H1 (cell line): ENCODE measurements around the gene NDUFA7. TPM values are rescaled to one million over a fixed set of nuclear protein-coding genes. Genes with fewer than 3 reads are reported as not detected.

Experiments used
- CTCF ChIA-PET: fragments of 300-600 bp; sonication (Branson Sonifier 250); formaldehyde crosslinking; loops from one replicate; lab custom pipeline; 2021; ENCODE audit not compliant: partially characterized antibody; lab: Charles Lee
- POLR2A ChIA-PET: fragments of 300-600 bp; sonication (Branson Sonifier 250); formaldehyde crosslinking; loops from one replicate; lab custom pipeline; 2021; ENCODE audit warnings: inconsistent platforms; ENCODE audit not compliant: partially characterized antibody; lab: Charles Lee
- DNase-seq, 2 experiments: peaks; one replicate each; pipeline versions ENCODE4 v3.0.0 to v3.0.0-alpha.2; 2010 to 2022; ENCODE audit warnings: low spot score in 2 of 2, low read depth in 1 of 2, mixed read lengths in 1 of 2
- FAIRE-seq: peaks from 2 replicates; lab custom pipeline; 2011; peaks lifted over from hg19 to GRCh38; lab: Jason Lieb, UNC
- H2AFZ ChIP-seq: 2 replicates; pipeline ENCODE4 v1.8.1; 2012; ENCODE audit warnings: low read length, inconsistent platforms
- H2AK5ac ChIP-seq: 2 replicates; pipeline ENCODE4 v1.6.1; 2013; ENCODE audit warnings: low read depth, low read length
- H2BK120ac ChIP-seq: replicated peaks from 2 replicates; pipeline ENCODE3; 2013; ENCODE audit warnings: low read depth, low read length, inconsistent platforms
- H2BK12ac ChIP-seq: 2 replicates; pipeline ENCODE4 v1.6.1; 2013; ENCODE audit warnings: low read depth, low read length
- H2BK15ac ChIP-seq: 2 replicates; pipeline ENCODE4 v1.6.1; 2013; ENCODE audit warnings: low read length
- H2BK20ac ChIP-seq: 2 replicates; pipeline ENCODE4 v1.6.1; 2013; ENCODE audit warnings: low read length
- H2BK5ac ChIP-seq: 2 replicates; pipeline ENCODE4 v1.6.1; 2013; ENCODE audit warnings: low read depth, low read length
- H3K14ac ChIP-seq: 2 replicates; pipeline ENCODE4 v1.6.1; 2013; ENCODE audit warnings: inconsistent platforms; ENCODE audit not compliant: insufficient read length
- H3K18ac ChIP-seq: 2 replicates; pipeline ENCODE4 v1.6.1; 2013; ENCODE audit warnings: low read length; ENCODE audit errors: extremely low read depth
- H3K23ac ChIP-seq: 2 replicates; pipeline ENCODE4 v1.6.1; 2013; ENCODE audit warnings: inconsistent platforms; ENCODE audit not compliant: insufficient read length
- H3K23me2 ChIP-seq: 2 replicates; pipeline ENCODE4 v1.6.1; 2013; ENCODE audit warnings: low read depth, low read length
- H3K27ac ChIP-seq: 2 replicates; pipeline ENCODE4 v1.6.1; 2011; ENCODE audit warnings: low read depth, low read length, inconsistent platforms
- H3K27me3 ChIP-seq, 4 experiments: replicated peaks in 1 of 4; 1 replicate in 1 of 4; 2 replicates in 3 of 4; pipeline versions ENCODE4 v1.6.1 to v1.8.1; 2011 to 2013; ENCODE audit warnings: low read length in 3 of 4, mild to moderate bottlenecking in 3 of 4, inconsistent platforms in 2 of 4, mixed read lengths in 2 of 4, moderate library complexity in 1 of 4; ENCODE audit not compliant: control insufficient read depth in 3 of 4, insufficient read depth in 3 of 4; ENCODE audit errors: extremely low read depth in 1 of 4
- H3K36me3 ChIP-seq, 4 experiments: 2 replicates each; pipeline versions ENCODE4 v1.6.1 to v1.8.1; 2011 to 2013; ENCODE audit warnings: mild to moderate bottlenecking in 4 of 4, low read length in 3 of 4, moderate library complexity in 2 of 4, control low read depth in 1 of 4, inconsistent platforms in 1 of 4; ENCODE audit not compliant: insufficient read depth in 4 of 4, control insufficient read depth in 2 of 4
- H3K4ac ChIP-seq: replicated peaks from 2 replicates; pipeline ENCODE3; 2013; ENCODE audit warnings: low read length, low read depth, mixed read lengths, inconsistent platforms; ENCODE audit not compliant: insufficient read length
- H3K4me1 ChIP-seq, 4 experiments: replicated peaks in 1 of 4; 1 replicate in 1 of 4; 2 replicates in 3 of 4; pipeline versions ENCODE4 v1.6.1 to v1.8.1; 2011 to 2013; ENCODE audit warnings: low read length in 3 of 4, inconsistent platforms in 2 of 4, mixed read lengths in 1 of 4; ENCODE audit not compliant: insufficient read depth in 4 of 4, control insufficient read depth in 3 of 4
- H3K4me2 ChIP-seq, 2 experiments: 2 replicates each; pipeline versions ENCODE4 v1.6.1 to v1.8.1; 2011 to 2013; ENCODE audit warnings: low read depth in 2 of 2, low read length in 2 of 2, control low read depth in 1 of 2, inconsistent platforms in 1 of 2, mild to moderate bottlenecking in 1 of 2; ENCODE audit not compliant: insufficient read depth in 1 of 2
- H3K4me3 ChIP-seq, 4 experiments: fragments of 200-600, 300-600 bp in 1 of 4; sonication (generic), shearing (Covaris generic), sonication (Bioruptor Twin) in 1 of 4; 2 replicates each; pipeline versions ENCODE4 v1.5.1 to v1.8.1; 2011 to 2016; ENCODE audit warnings: low read length in 4 of 4, low read depth in 3 of 4, control low read depth in 2 of 4, inconsistent platforms in 2 of 4, mild to moderate bottlenecking in 2 of 4, mixed read lengths in 1 of 4, moderate library complexity in 1 of 4; ENCODE audit not compliant: insufficient read depth in 2 of 4; ENCODE audit errors: extremely low read depth in 1 of 4
- H3K56ac ChIP-seq: replicated peaks from 2 replicates; pipeline ENCODE3; 2013; ENCODE audit warnings: low read depth, mild to moderate bottlenecking, mixed read lengths, low read length, inconsistent platforms; ENCODE audit not compliant: insufficient read length
- H3K79me1 ChIP-seq: 2 replicates; pipeline ENCODE4 v1.6.1; 2013; ENCODE audit warnings: low read depth, low read length, control low read depth
- H3K79me2 ChIP-seq, 2 experiments: 2 replicates each; pipeline versions ENCODE4 v1.6.1 to v1.8.1; 2012 to 2013; ENCODE audit warnings: low read length in 2 of 2, mild to moderate bottlenecking in 2 of 2, inconsistent platforms in 1 of 2; ENCODE audit not compliant: insufficient read depth in 2 of 2, control insufficient read depth in 1 of 2
- H3K9ac ChIP-seq, 4 experiments: replicated peaks in 1 of 4; 1 replicate in 1 of 4; 2 replicates in 3 of 4; pipeline versions ENCODE4 v1.6.1 to v1.8.1; 2011 to 2013; ENCODE audit warnings: low read depth in 3 of 4, low read length in 3 of 4, control low read depth in 2 of 4, mild to moderate bottlenecking in 2 of 4, moderate library complexity in 2 of 4, inconsistent platforms in 1 of 4; ENCODE audit errors: extremely low read depth in 1 of 4
- H3K9me3 ChIP-seq, 2 experiments: 2 replicates each; pipeline versions ENCODE4 v1.6.1 to v1.8.1; 2012 to 2013; ENCODE audit warnings: mild to moderate bottlenecking in 2 of 2, moderate library complexity in 2 of 2, control low read depth in 1 of 2, inconsistent platforms in 1 of 2, low read depth in 1 of 2, low read length in 1 of 2, mixed read lengths in 1 of 2; ENCODE audit not compliant: insufficient read depth in 2 of 2
- H4K20me1 ChIP-seq, 2 experiments: replicated peaks in 1 of 2; 2 replicates each; pipeline versions ENCODE3 to v1.8.1; 2011 to 2013; ENCODE audit warnings: inconsistent platforms in 2 of 2, low read length in 2 of 2, mild to moderate bottlenecking in 1 of 2; ENCODE audit not compliant: insufficient read depth in 2 of 2, control insufficient read depth in 1 of 2
- H4K5ac ChIP-seq: 2 replicates; pipeline ENCODE4 v1.6.1; 2013; ENCODE audit warnings: low read length, low read depth, mixed read lengths, inconsistent platforms; ENCODE audit not compliant: insufficient read length
- H4K8ac ChIP-seq: 2 replicates; pipeline ENCODE4 v1.8.0; 2013; ENCODE audit warnings: mild to moderate bottlenecking, moderate library complexity, low read length, inconsistent platforms; ENCODE audit not compliant: insufficient read depth; ENCODE audit errors: extremely low read depth
- H4K91ac ChIP-seq: replicated peaks from 2 replicates; pipeline ENCODE3; 2013; ENCODE audit warnings: low read length, mixed read lengths, inconsistent platforms; ENCODE audit not compliant: insufficient read length
- BCL11A ChIP-seq, 2 experiments: IDR thresholded peaks; one replicate each; pipeline ENCODE4 v1.6.1; 2011; ENCODE audit warnings: low read depth in 2 of 2, low read length in 2 of 2, mild to moderate bottlenecking in 2 of 2
- CREB1 ChIP-seq: IDR thresholded peaks from 2 replicates; pipeline ENCODE4 v1.6.1; 2012; ENCODE audit warnings: inconsistent platforms
- EGR1 ChIP-seq: IDR thresholded peaks from 2 replicates; pipeline ENCODE4 v1.6.1; 2011; ENCODE audit warnings: low read depth, low read length, borderline replicate concordance
- PHF8 ChIP-seq: fragments of 200-600 bp; sonication (generic); conservative IDR thresholded peaks from 2 replicates; pipeline ENCODE4 v1.7.1; 2012; ENCODE audit warnings: low read depth, mild to moderate bottlenecking, inconsistent platforms, low read length, moderate library complexity
- POU5F1 ChIP-seq: IDR thresholded peaks from 2 replicates; pipeline ENCODE4 v1.6.1; 2011; ENCODE audit warnings: low read depth, mild to moderate bottlenecking, low read length, moderate library complexity
- RBBP5 ChIP-seq: IDR thresholded peaks from 2 replicates; pipeline ENCODE4 v1.7.1; 2012; ENCODE audit warnings: low read depth, mild to moderate bottlenecking, inconsistent platforms, low read length, moderate library complexity, borderline replicate concordance
- RFX5 ChIP-seq: IDR thresholded peaks from 2 replicates; pipeline ENCODE4 v1.6.1; 2011; ENCODE audit warnings: low read depth, low read length, improper control_type of control experiment, borderline replicate concordance
- SAP30 ChIP-seq: fragments of 300-600 bp; sonication (generic); IDR thresholded peaks from 2 replicates; pipeline ENCODE4 v1.7.1; 2012; ENCODE audit warnings: low read length, moderate library complexity, mild to moderate bottlenecking, inconsistent platforms; ENCODE audit not compliant: insufficient read depth, insufficient replicate concordance
- SIX5 ChIP-seq: IDR thresholded peaks from 2 replicates; pipeline ENCODE4 v1.6.1; 2011; ENCODE audit warnings: mild to moderate bottlenecking, low read depth, low read length
- SRF ChIP-seq: IDR thresholded peaks from 2 replicates; pipeline ENCODE4 v1.6.1; 2011; ENCODE audit warnings: mild to moderate bottlenecking, low read depth, low read length, moderate library complexity
- TAF7 ChIP-seq: optimal IDR thresholded peaks from 2 replicates; pipeline ENCODE3; 2011; ENCODE audit warnings: low read depth, mild to moderate bottlenecking, inconsistent platforms, low read length, moderate library complexity, borderline replicate concordance
- YY1 ChIP-seq: IDR thresholded peaks from 2 replicates; pipeline ENCODE4 v1.6.1; 2011; ENCODE audit warnings: low read depth, mild to moderate bottlenecking, low read length
- ZNF274 ChIP-seq: IDR thresholded peaks from 2 replicates; pipeline ENCODE4 v1.7.0; 2012; ENCODE audit warnings: low read length, borderline replicate concordance; ENCODE audit errors: extremely low read depth
- WGBS, 2 experiments: shearing (Covaris generic) in 1 of 2; methylation state at CpG; one replicate each; pipeline versions ENCODE4 v1.1.6 to v1.1.7; 2013 to 2015; ENCODE audit warnings: low lambda C conversion rate in 2 of 2, mixed read lengths in 2 of 2, inconsistent platforms in 1 of 2, low coverage in 1 of 2, missing lambda C conversion rate in 1 of 2; ENCODE audit not compliant: insufficient replicate concordance in 2 of 2, insufficient coverage in 1 of 2, insufficient read length in 1 of 2; ENCODE audit errors: extremely low coverage in 1 of 2, missing lambda C conversion rate in 1 of 2; 5-methylcytosine and 5-hydroxymethylcytosine counted together
- polyA plus RNA-seq, 7 experiments: library from polyadenylated mRNA; depleted of rRNA in 3 of 7; stranded (reverse) in 5 of 7; unstranded in 2 of 7; fragments of >200 nt in 5 of 7; fragments of 200-250 nt in 2 of 7; gene quantifications; 1 replicate in 5 of 7; 2 replicates in 1 of 7; 4 replicates in 1 of 7; pipeline versions ENCODE4 v1.2.1 to v1.2.3, GENCODE V29; 2011 to 2013; ENCODE audit warnings: missing spikeins in 2 of 7, mixed read lengths in 2 of 7
- total RNA-seq: library from RNA; stranded (reverse); fragmentation: NEBNext Ultra II Directional; extraction: Animal tissue kit (Norgen Biotek cat#: 25700); gene quantifications from 2 replicates; pipeline ENCODE4 v1.2.1, GENCODE V29; 2021
- TF ChIP-seq, protein P1 (sequence below): IDR thresholded peaks from 2 replicates; pipeline ENCODE4 v1.6.1; 2011; ENCODE audit warnings: low read depth, mild to moderate bottlenecking, low read length; ENCODE audit not compliant: insufficient read depth

Gene NDUFA7
- total and polyA plus RNA-seq, 2 of the 8 experiments (the other 6 are each of a cell fraction or from before 2014, with no cell fraction given) = 54.4 to 286 TPM

GRCh38 chr19:8336660-8337059 is 15.5 kb upstream of the NDUFA7 start:
- H2BK12ac ChIP-seq = no peak overlapping the region
- H3K4me2 ChIP-seq = no peak overlapping the region
- H3K4me3 ChIP-seq = no peak overlapping the region
- POLR2A ChIA-PET = interaction anchor here (27.1 kb wide), 1 partner anchor 23 kb away, joined by 583 read pairs; the partner anchor contains the start of genes CD320, NDUFA7 and RPS28
- H2AK5ac ChIP-seq = no peak overlapping the region
- H3K4ac ChIP-seq = no peak overlapping the region
- no peak overlapping the region for H3K14ac ChIP-seq
- H3K9ac ChIP-seq = no peak overlapping the region
- WGBS, 2 experiments = 89% methylated on average over 5 of the region's 8 CpGs; no CpG with 5 or more reads in 1 of the 2 experiments
- H3K23me2 ChIP-seq = peaks cover 16% of the 10 kb centered on the region; the same call in 1 of the 2 replicates
- H4K20me1 ChIP-seq = peaks cover 0 to 2% of the 10 kb centered on the region in 2 experiments
- no peak overlapping the region for H2AFZ ChIP-seq
- no peak overlapping the region for H3K27ac ChIP-seq
- no peak overlapping the region for H3K23ac ChIP-seq
- DNase-seq (no peak), FAIRE-seq (no peak)
- 0 out of 8 replicates have a peak, but pooled peaks cover 0 to 4% (median 0%) of the 10 kb centered on the region in 4 experiments for H3K36me3 ChIP-seq
- H3K4me1 ChIP-seq = peaks cover 0 to 21% (median 10%) of the 10 kb centered on the region in 4 experiments; a peak in 6 of 7 replicates
- no peaks in the 10 kb centered on the region for H3K79me2 ChIP-seq
- CTCF ChIA-PET = interaction anchor here (0.6 to 3.7 kb wide), 5 partner anchors 10 to 72 kb away, joined by 4 to 32 read pairs (median 5); partner anchors contain the start of genes NDUFA7 and RPS28
- H2BK15ac ChIP-seq = no peak overlapping the region
- H4K8ac ChIP-seq = no peak overlapping the region
- no peaks in the 10 kb centered on the region for H3K79me1 ChIP-seq
- no peaks in the 10 kb centered on the region for H3K9me3 ChIP-seq
- H3K27me3 ChIP-seq = peaks cover 21 to 33% (median 29%) of the 10 kb centered on the region in 4 experiments
- no peak overlapping the region for H3K18ac ChIP-seq
- TF ChIP-seq CREB1 = no peak
- no peak for TF ChIP-seq BCL11A (IDR thresholded peaks at IDR 0.05; ENCODE audit: low read depth in 2 of 2, low read length in 2 of 2)
- TF ChIP-seq RFX5 = no peak
- no peak for TF ChIP-seq PHF8
- no peak for TF ChIP-seq YY1
- TF ChIP-seq, protein P1, sequence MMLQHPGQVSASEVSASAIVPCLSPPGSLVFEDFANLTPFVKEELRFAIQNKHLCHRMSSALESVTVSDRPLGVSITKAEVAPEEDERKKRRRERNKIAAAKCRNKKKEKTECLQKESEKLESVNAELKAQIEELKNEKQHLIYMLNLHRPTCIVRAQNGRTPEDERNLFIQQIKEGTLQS = no peak
- no peak for TF ChIP-seq TAF7
- TF ChIP-seq SRF = no peak
- no peak for TF ChIP-seq SIX5
- no peak for TF ChIP-seq EGR1
- TF ChIP-seq RBBP5 = no peak
- TF ChIP-seq ZNF274 = no peak
- no peak for TF ChIP-seq POU5F1
- TF ChIP-seq SAP30 = no peak
- no peak overlapping the region for H4K5ac ChIP-seq
- H2BK20ac ChIP-seq = no peak overlapping the region
- H4K91ac ChIP-seq = no peak overlapping the region
- no peak overlapping the region for H3K56ac ChIP-seq
- H2BK120ac ChIP-seq = no peak overlapping the region
- H2BK5ac ChIP-seq = no peak overlapping the region
